Forelimb muscle (tissue), 1 donor: Measurements from ENCODE around the gene BLOC1S5. TPM values are rescaled to one million over a fixed set of nuclear protein-coding genes. Genes with fewer than 3 reads are reported as not detected.
A peak's percentile ranks its signal among the peaks of the same experiment; 100 is the strongest.

Source experiments
- DNase-seq: peaks from one replicate; pipeline ENCODE4 v3.0.0-alpha.2; 2013; ENCODE audit warnings: low read depth
- polyA plus RNA-seq: library from polyadenylated mRNA; unstranded; fragments of 120-200 nt; gene quantifications from one replicate; pipeline ENCODE4 v1.2.1, GENCODE V29; 2013; ENCODE audit not compliant: insufficient read length

Gene BLOC1S5, protein sequence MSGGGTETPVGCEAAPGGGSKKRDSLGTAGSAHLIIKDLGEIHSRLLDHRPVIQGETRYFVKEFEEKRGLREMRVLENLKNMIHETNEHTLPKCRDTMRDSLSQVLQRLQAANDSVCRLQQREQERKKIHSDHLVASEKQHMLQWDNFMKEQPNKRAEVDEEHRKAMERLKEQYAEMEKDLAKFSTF
- 11.2 TPM for polyA plus RNA-seq

DNA sequence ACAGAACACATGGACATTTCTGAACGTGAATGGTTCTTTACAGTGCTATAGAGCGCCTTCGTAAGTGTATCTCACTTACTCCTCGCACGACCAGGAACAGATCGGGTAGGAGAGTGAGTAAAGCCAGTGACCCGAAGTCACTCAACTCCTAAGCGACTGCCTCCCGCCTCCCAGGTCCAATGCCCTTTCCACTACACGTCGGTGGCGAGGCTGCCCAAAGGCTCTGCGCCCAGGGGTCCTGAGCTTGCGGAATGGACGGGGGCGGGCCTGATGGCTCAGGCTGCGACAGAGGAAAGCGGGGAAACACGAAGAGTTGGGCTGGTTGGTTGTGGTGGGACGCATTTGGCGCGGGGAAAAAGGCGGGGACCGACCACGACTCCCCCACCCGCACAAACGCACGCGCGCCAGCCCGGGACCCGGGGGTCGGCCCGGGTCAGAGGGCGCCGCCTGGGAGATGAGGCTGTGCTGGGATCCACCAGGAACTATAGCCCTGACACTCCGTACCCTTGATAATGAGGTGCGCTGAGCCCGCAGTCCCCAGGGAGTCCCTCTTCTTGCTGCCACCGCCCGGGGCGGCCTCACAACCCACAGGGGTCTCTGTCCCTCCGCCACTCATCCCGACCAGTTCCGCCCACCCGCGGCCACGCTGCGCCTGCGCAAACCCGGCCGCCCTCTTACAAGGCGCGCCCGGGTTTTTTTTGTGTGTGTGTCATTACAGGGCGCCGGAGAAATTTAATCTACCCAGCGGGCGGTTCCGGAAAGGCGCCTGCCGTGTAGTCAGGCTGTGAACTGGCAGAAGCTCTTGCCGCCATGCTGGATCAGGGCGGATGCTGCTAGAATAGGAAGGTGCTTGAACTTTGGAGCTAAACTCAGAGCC is at the start of gene BLOC1S5:
BLOC1S5 (minus strand) TSS at position 629 of the 877 bp plus-strand sequence; CDS start at position 616, 13 bp downstream.
- peak; percentile 89 for DNase-seq

DNA sequence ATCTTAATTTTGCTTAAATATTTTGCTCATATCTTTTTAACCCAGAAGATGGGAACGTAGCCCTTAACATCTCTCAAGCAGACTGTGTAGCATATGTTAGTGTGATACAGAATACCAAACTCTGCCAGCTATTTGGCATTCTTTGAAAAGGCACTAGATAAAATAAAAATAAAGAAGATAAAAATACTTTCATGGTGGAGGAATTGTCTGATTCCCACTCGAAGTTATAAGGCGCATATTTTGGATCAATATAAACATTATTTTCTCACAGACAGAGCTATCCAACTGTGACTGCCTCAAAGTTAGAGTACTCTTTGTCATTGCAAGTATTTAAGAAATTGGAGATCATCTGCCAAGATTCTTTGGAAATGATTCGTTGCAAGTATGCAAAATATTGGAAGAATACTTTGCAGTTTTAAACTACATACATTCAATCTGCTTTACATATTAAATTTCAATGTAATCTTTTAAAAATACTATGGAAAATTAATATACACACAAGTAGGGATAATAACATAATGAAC is 49.0 kb upstream of the BLOC1S5 start:
- no peak for DNase-seq

DNA sequence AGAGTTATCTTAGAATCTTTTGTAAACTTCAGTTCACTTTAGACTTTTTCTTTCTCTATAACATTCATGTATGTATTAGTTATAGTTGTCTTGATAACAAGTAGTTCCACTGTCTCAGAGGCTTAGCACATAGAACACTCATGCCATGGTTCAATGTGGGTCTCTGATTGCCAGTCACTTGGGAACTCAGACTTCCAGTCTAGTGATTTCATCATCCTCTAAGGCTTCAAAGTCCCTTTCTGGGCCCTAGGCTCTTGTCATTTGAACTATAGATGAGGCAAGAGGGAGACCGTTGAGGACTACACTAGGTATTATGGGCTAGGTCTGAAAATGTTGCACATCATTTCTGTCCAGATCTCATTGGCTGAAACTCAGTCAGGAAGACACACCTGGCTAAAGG is 46.5 kb upstream of the BLOC1S5 start:
- DNase-seq, result no peak

DNA sequence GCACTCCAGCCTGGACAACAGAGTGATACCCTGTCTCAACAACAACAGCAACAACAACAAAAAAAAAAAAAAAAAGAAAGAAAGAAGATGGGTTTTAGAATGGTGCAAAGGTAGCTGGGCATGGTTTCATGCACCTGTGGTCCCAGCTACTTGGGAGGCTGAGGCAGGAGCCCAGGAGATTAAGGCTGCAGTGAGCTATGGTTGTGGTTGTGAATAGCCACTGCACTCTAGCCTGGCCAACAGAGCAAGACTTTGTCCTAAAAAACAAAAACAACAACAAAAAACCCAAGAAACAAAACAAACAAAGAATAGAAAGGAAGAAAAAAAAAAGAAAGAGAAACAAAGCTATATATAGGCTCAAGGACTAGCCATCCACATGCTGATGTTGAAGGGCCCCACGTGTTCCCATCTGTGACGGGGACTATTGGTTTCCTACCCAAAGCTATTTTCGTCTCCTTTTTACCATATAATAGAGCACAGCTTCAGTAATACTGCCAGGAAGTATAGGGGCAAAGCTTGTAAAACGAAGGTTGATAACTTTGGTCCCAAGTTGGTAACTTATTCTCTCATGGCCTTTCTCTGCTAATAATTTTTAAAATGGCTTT is 46.0 kb upstream of the BLOC1S5 start:
- no peak for DNase-seq

DNA sequence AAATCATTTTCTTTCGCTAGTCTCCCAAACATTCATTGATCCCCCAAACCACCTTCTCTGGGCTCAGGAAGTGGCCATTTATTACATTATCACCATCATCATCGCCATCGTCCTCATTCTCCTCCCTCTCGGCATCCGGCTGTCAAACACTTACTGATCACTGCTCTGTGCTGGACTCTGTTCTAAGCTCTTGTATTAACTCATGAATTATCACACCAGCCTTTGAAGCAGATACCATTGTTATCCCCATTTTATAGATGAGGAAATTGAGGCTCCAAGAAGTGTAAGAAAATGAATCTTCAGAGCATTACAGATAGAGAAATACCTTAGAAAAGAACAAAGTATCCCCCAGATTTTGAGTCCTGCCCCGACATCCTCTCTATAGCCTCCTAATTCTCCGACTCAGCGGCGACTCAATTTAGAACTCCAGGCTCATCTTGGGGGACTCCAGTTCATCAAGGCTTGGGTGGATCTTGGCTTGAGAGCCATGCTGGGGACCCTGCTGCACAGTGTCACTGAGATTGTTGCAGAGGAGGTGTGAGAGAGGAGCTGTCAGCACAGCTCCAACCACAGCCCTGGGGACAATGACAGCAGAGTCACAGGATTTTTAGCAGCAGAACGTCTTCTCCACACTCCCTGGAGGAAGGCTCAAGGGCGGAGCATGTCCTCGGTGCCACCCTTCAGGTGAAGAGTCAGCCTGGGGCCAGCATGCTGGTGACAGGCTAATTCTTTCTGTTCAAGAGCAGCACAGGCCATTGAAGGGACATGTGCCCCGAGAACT is 44.8 kb upstream of the BLOC1S5 start:
- DNase-seq, result no peak

DNA sequence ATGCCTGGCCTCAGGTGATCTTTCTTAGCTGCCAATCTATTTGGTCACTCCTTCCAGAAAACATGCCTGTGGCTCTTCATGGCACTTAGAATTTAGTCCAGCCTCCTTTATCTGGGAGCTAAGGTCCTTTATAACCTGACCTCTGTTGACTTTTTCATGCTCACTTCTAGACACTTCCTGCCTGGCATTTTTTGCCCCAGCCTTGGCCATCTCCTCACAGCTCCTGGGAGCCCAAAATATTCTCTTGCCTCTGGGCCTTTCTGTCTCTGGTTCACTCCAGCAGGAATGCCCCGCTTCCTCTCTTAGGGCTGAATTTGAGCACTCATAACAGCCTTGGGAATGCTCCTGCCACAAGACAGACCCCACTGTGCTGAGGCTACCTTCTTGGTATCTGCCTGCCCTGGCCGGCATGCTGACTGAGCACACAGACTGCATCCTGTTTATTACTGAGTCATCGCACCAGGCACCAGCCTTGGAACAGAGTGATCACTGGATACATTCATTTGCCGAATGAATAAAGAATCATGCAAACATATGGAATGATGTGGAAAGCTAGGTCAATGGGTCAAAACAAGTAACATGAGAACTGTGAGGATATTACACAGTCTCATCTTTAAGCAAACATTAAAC is 44.0 kb upstream of the BLOC1S5 start:
- no peak for DNase-seq

DNA sequence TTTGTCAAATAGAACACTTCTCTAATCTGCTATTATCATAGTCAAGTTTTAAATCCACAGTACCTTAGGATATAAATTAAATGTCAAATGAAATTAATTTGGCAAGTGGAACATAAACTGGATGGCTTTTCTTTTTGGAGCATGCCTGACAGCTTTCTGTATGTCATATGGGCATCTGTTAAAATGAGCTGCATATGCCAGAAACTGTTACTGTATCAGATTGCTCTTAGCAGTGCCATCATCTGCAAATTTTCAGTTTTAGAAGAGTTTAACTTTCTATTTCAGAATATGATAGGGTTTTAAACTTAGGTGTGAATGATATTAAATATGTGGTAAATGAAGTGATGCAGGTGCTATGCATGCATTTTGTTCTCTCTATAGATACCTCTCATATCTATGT is 41.6 kb upstream of the BLOC1S5 start:
- no peak for DNase-seq

DNA sequence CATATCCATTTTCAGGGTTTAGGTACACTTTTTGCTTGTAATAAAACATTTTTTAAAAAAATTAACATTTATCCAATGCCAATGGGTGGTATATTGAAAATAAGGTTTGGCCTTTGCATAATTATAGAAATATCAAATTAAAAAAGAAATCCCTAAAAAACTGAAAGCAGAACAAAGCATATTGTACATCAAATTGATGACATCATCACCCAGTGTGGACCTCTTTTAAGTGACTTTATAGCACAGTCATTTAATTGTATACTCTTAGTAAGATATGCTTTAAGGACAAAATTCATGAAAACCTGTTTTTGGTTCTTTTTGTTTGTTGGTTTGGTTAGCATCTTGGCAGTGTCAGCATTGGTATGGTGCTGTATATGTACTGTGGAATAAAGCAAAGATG is 39.5 kb upstream of the BLOC1S5 start:
- DNase-seq, result no peak

DNA sequence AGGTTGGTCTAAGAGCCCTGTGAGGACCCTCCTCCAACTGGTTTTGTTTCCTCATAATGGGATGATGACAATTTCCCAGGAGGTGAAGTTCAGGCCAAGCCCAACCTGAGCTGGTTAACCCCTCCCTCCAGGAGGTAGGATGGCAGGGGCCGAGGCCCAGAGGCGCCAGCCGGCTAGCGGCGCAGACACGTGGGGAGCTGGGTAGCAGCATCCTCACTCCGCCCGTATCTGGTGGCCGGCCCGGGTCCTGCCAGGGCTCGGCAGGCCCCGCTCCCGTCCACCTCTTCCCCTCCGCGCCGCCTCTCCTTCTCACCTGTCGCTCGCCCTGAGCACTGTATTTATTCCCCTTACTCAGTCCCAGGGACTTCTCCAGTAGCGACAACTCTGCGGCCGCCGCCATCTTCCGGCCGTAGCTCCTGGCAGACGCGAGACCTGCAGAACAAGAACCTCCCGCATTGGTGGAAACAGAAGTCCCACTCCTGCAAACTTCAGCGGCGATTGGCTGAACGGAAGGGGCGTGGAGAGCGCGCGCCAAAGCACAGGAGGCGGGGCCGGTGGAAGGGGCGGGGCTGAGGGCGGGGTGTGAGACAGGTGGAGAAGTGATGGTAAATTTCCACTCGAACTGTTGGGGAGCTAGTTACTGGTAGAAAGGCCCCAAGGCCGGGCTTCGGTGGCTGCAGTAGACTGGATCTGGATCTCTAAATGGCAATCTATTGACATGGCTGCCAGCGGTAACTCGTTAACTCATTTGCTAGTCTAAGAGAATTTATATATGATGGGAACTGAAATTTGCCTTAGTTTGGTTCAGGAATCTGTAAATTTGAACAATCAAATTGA is 38.2 kb upstream of the BLOC1S5 start, which contains the start of gene EEF1E1:
EEF1E1 (minus strand) TSS at position 427 of the 837 bp plus-strand sequence; CDS start at position 400, 27 bp downstream.
- peak; percentile 80 for DNase-seq

DNA sequence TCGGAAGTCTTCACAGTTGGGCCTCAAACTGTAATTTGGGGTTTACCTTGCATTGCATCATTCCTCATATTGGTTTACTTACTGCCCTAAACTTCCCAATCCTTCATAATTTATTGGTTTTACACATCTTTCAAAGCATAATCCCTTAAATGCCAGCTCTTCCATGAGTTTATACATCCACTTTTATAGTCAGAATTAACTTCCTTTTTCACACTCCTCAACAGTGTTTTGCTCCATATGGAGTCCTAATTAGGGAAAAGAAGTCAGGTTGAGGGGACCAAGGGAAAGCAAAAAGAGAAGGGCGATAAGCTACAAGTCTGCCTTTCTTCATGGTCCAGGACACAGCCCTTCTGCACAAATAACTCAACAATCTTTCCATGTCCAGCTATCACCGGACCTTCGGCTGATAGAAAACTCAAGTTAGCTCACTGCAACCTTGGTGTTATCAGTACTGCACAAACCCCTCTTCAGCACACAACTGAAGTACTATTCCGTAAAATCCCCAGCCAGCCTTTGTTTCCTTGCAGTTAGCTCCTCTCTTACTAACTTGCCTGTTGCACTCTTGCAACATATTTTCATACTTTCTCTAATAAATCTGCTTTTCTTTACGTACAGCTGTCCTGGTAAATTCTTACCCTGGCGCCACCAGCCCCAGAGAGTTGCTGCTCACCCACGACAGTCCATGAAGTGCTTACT is 36.1 kb upstream of the BLOC1S5 start:
- DNase-seq, result no peak

DNA sequence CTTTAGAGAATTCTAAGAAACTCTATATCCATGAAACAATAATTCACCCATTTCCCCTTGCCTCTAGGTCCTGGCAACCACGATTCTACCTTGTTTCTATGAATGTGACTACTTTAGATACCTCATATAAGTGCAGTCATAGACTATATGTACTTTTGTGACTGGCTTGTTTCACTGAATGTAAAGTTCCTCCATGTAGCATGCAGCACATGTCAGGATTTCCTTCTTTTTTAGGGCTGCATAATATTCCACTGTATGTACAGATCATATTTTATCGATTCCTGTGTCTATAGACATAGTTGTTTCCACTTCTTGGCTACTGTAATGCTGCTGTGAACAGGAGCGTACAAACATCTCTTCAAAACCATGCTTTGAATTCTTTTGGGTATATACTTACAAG is 26.5 kb upstream of the BLOC1S5 start:
- no peak for DNase-seq

DNA sequence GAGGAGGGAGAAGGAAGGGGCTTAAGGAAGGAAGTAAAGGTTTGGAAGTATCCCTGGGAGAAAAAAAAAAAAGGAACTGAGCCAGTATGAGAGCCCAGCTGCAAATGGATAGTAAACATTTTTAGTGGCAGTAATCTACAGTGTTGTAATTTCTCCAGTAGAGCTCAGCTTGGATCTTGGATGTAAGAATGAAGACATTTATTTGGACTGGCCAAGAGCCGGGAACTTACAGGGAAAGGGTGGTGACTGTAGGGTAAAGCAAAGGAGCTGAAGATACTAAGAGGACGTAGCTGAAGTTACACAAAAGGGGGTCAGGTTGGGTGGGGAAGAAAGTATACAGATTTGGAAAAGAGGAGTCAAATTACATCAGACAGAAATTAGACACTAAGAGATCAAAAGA is 24.7 kb upstream of the BLOC1S5 start:
- no peak for DNase-seq

DNA sequence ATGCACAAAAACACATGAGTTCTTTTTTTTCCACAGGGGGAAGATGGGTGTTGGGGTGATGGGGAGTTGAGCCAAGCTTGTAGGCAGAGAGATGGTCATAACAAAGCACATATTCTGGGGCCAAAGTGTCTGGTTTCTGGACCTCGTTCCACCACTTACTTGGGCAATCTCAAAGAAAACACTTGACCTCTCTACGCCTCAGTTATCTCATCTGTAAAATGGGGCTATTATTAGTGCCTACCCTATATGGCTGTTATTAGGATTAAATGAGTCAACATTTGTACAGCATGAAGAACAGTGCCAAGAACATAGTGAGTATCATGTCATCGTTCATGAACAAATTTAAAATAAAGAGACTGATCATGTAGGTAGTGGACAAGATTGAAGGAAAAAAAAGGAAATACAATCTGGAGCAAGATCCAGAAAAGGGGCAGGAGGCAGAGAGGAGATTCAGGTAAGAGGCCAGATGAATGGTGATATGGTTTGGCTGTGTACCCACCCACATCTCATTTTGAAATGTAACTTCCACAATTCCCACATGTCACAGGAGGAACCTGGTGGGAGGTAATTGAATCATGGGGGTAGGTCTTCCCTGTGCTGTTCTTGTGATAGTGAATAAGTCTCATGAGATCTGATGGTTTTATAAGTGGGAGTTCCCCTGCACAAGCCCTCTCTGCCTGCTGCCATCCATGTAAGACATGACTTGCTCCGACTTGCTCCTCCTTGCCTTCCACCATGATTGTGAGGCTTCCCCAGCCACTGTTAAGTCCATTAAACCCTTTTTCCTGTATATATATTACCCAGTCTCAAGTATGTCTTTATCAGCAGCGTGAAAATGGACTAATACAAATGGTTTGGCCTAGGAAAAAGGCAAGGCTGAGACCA is 23.9 kb upstream of the BLOC1S5 start:
- DNase-seq, result no peak

DNA sequence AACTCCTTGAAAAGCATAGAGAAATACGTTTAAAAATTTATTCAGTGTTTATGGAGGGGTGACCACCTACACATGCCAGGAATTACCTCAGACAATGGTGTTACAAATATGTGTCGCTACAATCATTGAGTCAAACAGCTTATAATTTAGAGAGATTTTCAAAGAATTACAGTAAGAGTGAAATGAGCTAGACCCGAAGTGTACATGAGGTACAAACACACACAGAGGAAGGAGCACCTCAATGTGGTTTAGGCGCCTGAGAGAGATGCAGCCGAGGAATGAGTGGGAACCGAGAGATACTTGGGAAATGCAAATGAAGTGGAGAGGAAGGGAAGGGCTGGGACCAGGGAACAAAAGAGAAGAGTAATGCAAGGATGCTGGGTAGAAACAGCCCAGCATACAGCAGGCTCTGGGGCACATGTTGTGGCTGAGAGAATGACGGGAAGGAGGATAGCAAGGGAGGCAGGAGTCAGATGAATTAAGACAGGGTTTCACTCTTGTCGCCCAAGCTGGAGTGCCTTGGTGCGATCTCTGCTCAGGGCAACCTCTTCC is 22.6 kb upstream of the BLOC1S5 start:
- DNase-seq, result no peak

DNA sequence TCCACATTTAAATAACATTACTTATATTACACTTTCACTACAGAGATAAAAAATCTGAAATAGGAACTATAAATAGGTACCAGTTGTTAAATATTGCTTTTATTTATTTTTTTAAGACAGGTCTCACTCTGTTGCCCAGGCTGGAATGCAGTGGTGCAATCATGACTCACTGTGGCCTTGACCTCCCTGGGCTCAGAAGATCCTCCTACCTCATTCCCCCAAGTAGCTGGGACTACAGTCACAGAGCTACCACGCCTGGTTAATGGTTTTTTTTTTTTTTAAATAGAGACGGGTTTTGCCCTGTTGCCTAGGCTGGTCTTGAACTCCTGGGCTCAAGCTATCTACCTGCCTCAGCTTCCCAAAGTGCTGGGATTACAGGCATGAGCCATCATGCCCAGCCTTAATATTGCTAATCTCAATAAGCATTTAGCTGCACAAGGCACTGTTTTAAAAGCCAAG is 20.9 kb upstream of the BLOC1S5 start:
- DNase-seq, result no peak

DNA sequence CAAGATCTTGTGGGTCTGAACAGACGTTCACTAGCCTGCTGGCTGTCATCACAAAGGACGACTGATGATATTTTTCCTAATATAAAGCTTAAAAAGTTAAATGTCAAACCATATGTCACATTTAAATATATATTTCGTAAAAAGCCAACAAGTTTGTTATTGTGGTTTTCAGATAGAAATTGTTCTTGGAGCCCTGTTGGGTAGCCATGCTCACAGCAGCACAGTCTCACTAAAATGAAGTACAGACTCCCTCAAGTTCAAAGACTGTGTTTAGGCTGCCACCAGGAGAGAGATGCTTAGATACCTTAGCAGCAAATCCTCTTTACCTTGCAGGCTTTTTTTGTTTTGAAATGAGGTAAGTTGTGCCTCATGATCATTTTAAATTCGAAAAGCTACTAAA is 20.4 kb upstream of the BLOC1S5 start:
- no peak for DNase-seq

DNA sequence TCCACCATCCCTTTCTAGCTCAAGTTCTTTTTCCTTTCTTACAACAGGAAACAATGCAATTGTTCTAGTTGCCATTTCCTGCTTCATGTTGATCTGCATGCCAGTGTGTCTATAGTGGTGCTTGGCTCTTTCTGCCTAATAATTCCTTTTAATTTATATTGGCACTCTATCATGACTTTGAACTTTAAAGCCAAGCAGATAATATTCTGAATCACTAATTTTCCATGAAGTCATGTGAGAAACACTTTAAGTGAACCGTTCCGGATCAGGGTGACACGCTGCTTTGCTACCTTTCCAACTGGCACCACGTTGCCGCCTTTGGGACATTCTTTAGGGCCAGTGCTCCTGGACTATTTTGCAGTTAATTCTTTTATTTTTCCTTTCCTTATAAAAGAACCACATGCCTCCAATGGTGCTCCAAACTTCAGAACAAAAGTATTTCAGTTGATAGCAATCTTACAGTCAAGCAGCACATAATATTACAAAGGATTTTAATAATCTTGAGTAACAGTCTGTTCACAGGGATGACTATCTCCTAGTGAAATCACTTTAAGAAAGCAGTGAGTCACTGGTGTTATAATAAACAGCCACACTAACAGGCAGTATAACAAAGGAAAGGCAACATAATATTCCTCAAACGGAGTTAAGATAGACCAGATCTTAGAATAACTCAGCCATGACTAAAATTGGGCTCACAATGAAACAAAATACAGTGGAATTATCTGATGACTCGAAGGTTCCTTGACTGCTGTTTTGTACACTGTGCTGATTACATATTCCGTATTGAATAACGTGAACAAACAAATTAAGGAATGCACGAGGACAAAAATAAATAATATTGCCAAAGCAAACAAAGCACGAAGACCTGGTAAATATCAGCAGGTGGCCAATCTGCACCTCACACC is 19.0 kb upstream of the BLOC1S5 start:
- no peak for DNase-seq
